Osteoblast (primary cell): ENCODE data around the gene TMEM119. TPM values are rescaled to one million over a fixed set of nuclear protein-coding genes. Genes with fewer than 3 reads are reported as not detected.
"Not testable (repeated sequence)": the region's sequence is repeated elsewhere in the genome, so short reads cannot be mapped to it uniquely, and the experiment has no call there.

Experiments used
- DNase-seq: peaks from one replicate; pipeline ENCODE4 v3.0.0; 2011; ENCODE audit warnings: low spot score, mixed read lengths; ENCODE audit not compliant: insufficient read length; ENCODE audit errors: missing footprints
- H2AFZ ChIP-seq: 2 replicates; pipeline ENCODE4 v1.6.0; 2011; ENCODE audit warnings: mild to moderate bottlenecking, low read length
- H3K27ac ChIP-seq: 2 replicates; pipeline ENCODE4 v1.5.1; 2011; ENCODE audit warnings: mild to moderate bottlenecking, low read depth, low read length, moderate library complexity
- H3K27me3 ChIP-seq: 2 replicates; pipeline ENCODE4 v1.6.0; 2012; ENCODE audit warnings: mild to moderate bottlenecking, control low read depth, inconsistent platforms, low read length, moderate library complexity; ENCODE audit not compliant: insufficient read depth
- H3K36me3 ChIP-seq: 2 replicates; pipeline ENCODE4 v1.5.1; 2011; ENCODE audit warnings: mild to moderate bottlenecking, low read length, control low read depth, moderate library complexity; ENCODE audit not compliant: insufficient read depth
- H3K4me1 ChIP-seq: 2 replicates; pipeline ENCODE4 v1.5.1; 2011; ENCODE audit warnings: mild to moderate bottlenecking, low read length, control low read depth, moderate library complexity; ENCODE audit not compliant: insufficient read depth
- H3K4me2 ChIP-seq: 2 replicates; pipeline ENCODE4 v1.6.0; 2011; ENCODE audit warnings: mild to moderate bottlenecking, low read length; ENCODE audit not compliant: insufficient read depth
- H3K4me3 ChIP-seq: fragments of 200-600 bp; sonication (generic); 3 replicates; pipeline ENCODE4 v1.5.1; 2012; ENCODE audit warnings: mild to moderate bottlenecking, low read length, inconsistent platforms; ENCODE audit not compliant: insufficient read depth
- H3K79me2 ChIP-seq: 2 replicates; pipeline ENCODE4 v1.6.0; 2012; ENCODE audit warnings: mild to moderate bottlenecking, low read length, control low read depth, inconsistent platforms; ENCODE audit not compliant: insufficient read depth
- H3K9me3 ChIP-seq: 2 replicates; pipeline ENCODE4 v1.5.1; 2011; ENCODE audit warnings: low read depth, low read length, control low read depth
- H4K20me1 ChIP-seq: 2 replicates; pipeline ENCODE4 v1.6.0; 2012; ENCODE audit warnings: mild to moderate bottlenecking, low read length, control low read depth; ENCODE audit not compliant: insufficient read depth
- CTCF ChIP-seq: IDR thresholded peaks from 2 replicates; pipeline ENCODE4 v1.5.1; 2011; ENCODE audit warnings: mild to moderate bottlenecking, low read depth, low read length, moderate library complexity; ENCODE audit errors: extremely low read depth
- total RNA-seq: library from RNA; depleted of rRNA; stranded (reverse); fragments of >200 nt; gene quantifications from 2 replicates; pipeline ENCODE4 v1.2.3, GENCODE V29; 2012

Gene TMEM119
- total RNA-seq, 1 donor: 359 TPM

- Histone ChIP-seq H3K36me3 (peaks cover 14% of the 10 kb centered on the region), H3K4me3 (peak overlapping the region; percentile 88), H3K27ac (peak overlapping the region; percentile 96), H2AFZ (peak overlapping the region; percentile 95), H3K79me2 (peaks cover 73% of the 10 kb centered on the region), H4K20me1 (peaks cover 32% of the 10 kb centered on the region), H3K9me3 (no peaks in the 10 kb centered on the region), H3K27me3 (no peaks in the 10 kb centered on the region), H3K4me1 (peaks cover 26% of the 10 kb centered on the region), H3K4me2 (peak overlapping the region; percentile 100)
- no peak for TF ChIP-seq CTCF
- peak; percentile 78 for DNase-seq
Measured at GRCh38 chr12:108560321-108560721, 37.6 kb downstream of the TMEM119 start.

- peaks cover 78% of the 10 kb centered on the region for H3K79me2 ChIP-seq
- H3K36me3 ChIP-seq: peaks cover 9% of the 10 kb centered on the region
- peaks cover 25% of the 10 kb centered on the region for H3K4me1 ChIP-seq
- peak overlapping the region; percentile 88 for H3K4me3 ChIP-seq
- peaks cover 35% of the 10 kb centered on the region for H4K20me1 ChIP-seq
- H2AFZ ChIP-seq: no peak overlapping the region
- H3K4me2 ChIP-seq: peak overlapping the region; percentile 100
- TF ChIP-seq CTCF: no peak
- no peak for DNase-seq
- H3K27me3 ChIP-seq: no peaks in the 10 kb centered on the region
- H3K27ac ChIP-seq: peak overlapping the region; percentile 96
- H3K9me3 ChIP-seq: no peaks in the 10 kb centered on the region
Measured at GRCh38 chr12:108559748-108560147, 38.1 kb downstream of the TMEM119 start.

GRCh38 chr12:108559007-108559655 is 38.8 kb downstream of the TMEM119 start:
- peak overlapping the region; percentile 100 for H3K4me2 ChIP-seq

GRCh38 chr12:108555383-108555782 is 42.5 kb downstream of the TMEM119 start:
- H3K27me3 ChIP-seq, DNase-seq, H3K9me3 ChIP-seq, H3K36me3 ChIP-seq, H3K4me2 ChIP-seq, H2AFZ ChIP-seq, H3K4me3 ChIP-seq, H3K27ac ChIP-seq: not testable (repeated sequence)
- Histone ChIP-seq H4K20me1 (peaks cover 56% of the 10 kb centered on the region), H3K4me1 (peaks cover 13% of the 10 kb centered on the region), H3K79me2 (peaks cover 94% of the 10 kb centered on the region)

More at GRCh38 chr12:108559007-108559655, 38.8 kb downstream of the TMEM119 start:
- Histone ChIP-seq H3K4me3 (no peak overlapping the region), H3K27ac (peak overlapping the region; percentile 96), H3K36me3 (peaks cover 3% of the 10 kb centered on the region), H3K4me1 (peaks cover 25% of the 10 kb centered on the region), H3K9me3 (no peaks in the 10 kb centered on the region), H4K20me1 (peaks cover 37% of the 10 kb centered on the region), H2AFZ (no peak overlapping the region), H3K79me2 (peaks cover 80% of the 10 kb centered on the region), H3K27me3 (no peaks in the 10 kb centered on the region)
- no peak for DNase-seq
- no peak for TF ChIP-seq CTCF
